GM12878 (cell line): Measurements from ENCODE around the gene DHX16.

ENCODE experiments used
- GABPA ChIP-seq: IDR thresholded peaks from 2 replicates; pipeline ENCODE4 v1.6.1; 2014; ENCODE audit warnings: antibody characterized with exemption, low read depth, mild to moderate bottlenecking, inconsistent platforms
- NBN ChIP-seq: fragments of 450-650 bp; IDR thresholded peaks from 2 replicates; pipeline ENCODE4 v1.6.1; 2016
- RAD21 ChIP-seq: IDR thresholded peaks from 2 replicates; pipeline ENCODE4 v1.6.1; 2011; ENCODE audit warnings: mild to moderate bottlenecking, low read depth, low read length, moderate library complexity; ENCODE audit not compliant: insufficient read depth
- RFX5 ChIP-seq: IDR thresholded peaks from 2 replicates; pipeline ENCODE4 v1.6.1; 2011; ENCODE audit warnings: low read depth, low read length, improper control_type of control experiment

- TF ChIP-seq GABPA (no peak), NBN (no peak), RFX5 (no peak), RAD21 (no peak)
Observed at GRCh38 chr6:30614044-30614842, 58.6 kb downstream of the DHX16 start.
